ENCODE measurements around the gene BABAM2. TPM values are rescaled to one million over a fixed set of nuclear protein-coding genes. Genes with fewer than 3 reads are reported as not detected.

BABAM2 gene
- total and polyA plus RNA-seq, 9 of the 15 experiments (the other 6 are each of a cell fraction or from before 2014, with no cell fraction given): 10.9 to 37.4 (median 25.6) TPM

- Histone ChIP-seq H3K36me3 (ENCODE audit: control insufficient read depth, insufficient read depth, low read length) (no peaks in the 10 kb centered on the region), H3K9me1 (ENCODE audit: control insufficient read depth, insufficient read depth, low read length) (no peaks in the 10 kb centered on the region), H3K79me2 (ENCODE audit: control insufficient read depth, insufficient read depth, low read length) (no peaks in the 10 kb centered on the region), H4K20me1 (replicated peaks; ENCODE audit: control insufficient read depth, insufficient read depth, low read length) (no peaks in the 10 kb centered on the region), H3K27ac (ENCODE audit: extremely low read depth, low read depth, low read length) (no peak overlapping the region), H3K4me2 (ENCODE audit: insufficient read depth, low read length) (no peak overlapping the region), H3K9me3 (replicated peaks; ENCODE audit: control insufficient read depth, insufficient read depth, low read depth, low read length) (no peaks in the 10 kb centered on the region), H3K4me1 (replicated peaks in 1 of 2; ENCODE audit: control insufficient read depth in 2 of 2, insufficient read depth in 2 of 2, low read length in 2 of 2) (no peaks in the 10 kb centered on the region), H3K9ac (ENCODE audit: insufficient read depth in 1 of 2, low read depth in 2 of 2, low read length in 2 of 2) (no peak overlapping the region), H3K27me3 (ENCODE audit: control insufficient read depth in 2 of 2, insufficient read depth in 2 of 2, low read length in 2 of 2) (no peaks in the 10 kb centered on the region), H3K4me3 (no peak overlapping the region), H2AFZ (ENCODE audit: low read depth, low read length) (no peak overlapping the region)
- DNase-seq (ENCODE audit: extremely low read depth in 1 of 4, low spot score in 3 of 4) (no peak), FAIRE-seq (no peak), ATAC-seq (no peak)
- 0% methylated on average over 1 of the region's 1 CpG for WGBS (ENCODE audit: insufficient coverage, low coverage, missing lambda C conversion rate)
- in situ Hi-C loops (cut with MboI) (no loop called here), intact Hi-C loops (cut with micrococcal nuclease) (no loop called here)
- no TSS peak for BruUV-seq (replicated peaks)
- ChIA-PET CTCF (ENCODE audit: low intra/inter-chr PET ratio) (interaction anchor here (0.7 kb wide), 1 partner anchor 152 kb away, joined by 3 read pairs; no protein-coding TSS in a partner anchor), POLR2A (no interaction called here)
- TF ChIP-seq SETDB1 (IDR thresholded peaks at IDR 0.05; ENCODE audit: low read length) (no peak), TCF7L2 (IDR thresholded peaks at IDR 0.05; ENCODE audit: low read depth, low read length) (no peak), MTA3 (IDR thresholded peaks at IDR 0.05; ENCODE audit: borderline replicate concordance) (no peak), ZNF143 (CRISPR knock-in tag; IDR thresholded peaks at IDR 0.05) (no peak)
Observed at GRCh38 chr2:28210535-28210934, 320.0 kb downstream of the BABAM2 start.

- Histone ChIP-seq H3K9ac (ENCODE audit: insufficient read depth in 1 of 2, low read depth in 2 of 2, low read length in 2 of 2) (no peak overlapping the region), H3K4me2 (ENCODE audit: insufficient read depth, low read length) (no peak overlapping the region), H2AFZ (ENCODE audit: low read depth, low read length) (no peak overlapping the region), H3K9me3 (replicated peaks; ENCODE audit: control insufficient read depth, insufficient read depth, low read depth, low read length) (no peaks in the 10 kb centered on the region), H4K20me1 (replicated peaks; ENCODE audit: control insufficient read depth, insufficient read depth, low read length) (no peaks in the 10 kb centered on the region), H3K36me3 (ENCODE audit: control insufficient read depth, insufficient read depth, low read length) (no peaks in the 10 kb centered on the region), H3K4me3 (no peak overlapping the region), H3K4me1 (replicated peaks in 1 of 2; ENCODE audit: control insufficient read depth in 2 of 2, insufficient read depth in 2 of 2, low read length in 2 of 2) (no peaks in the 10 kb centered on the region), H3K27me3 (ENCODE audit: control insufficient read depth in 2 of 2, insufficient read depth in 2 of 2, low read length in 2 of 2) (peaks cover 5 to 6% of the 10 kb centered on the region in 2 experiments; a peak in 1 of 5 replicates), H3K27ac (ENCODE audit: extremely low read depth, low read depth, low read length) (no peak overlapping the region), H3K9me1 (ENCODE audit: control insufficient read depth, insufficient read depth, low read length) (no peaks in the 10 kb centered on the region), H3K79me2 (ENCODE audit: control insufficient read depth, insufficient read depth, low read length) (no peaks in the 10 kb centered on the region)
- TF ChIP-seq HDAC3 (IDR thresholded peaks at IDR 0.05; ENCODE audit: borderline replicate concordance, partially characterized antibody) (no peak), RFX1 (IDR thresholded peaks at IDR 0.05) (peak; percentile 69)
- WGBS (ENCODE audit: insufficient coverage, low coverage, missing lambda C conversion rate): 3% methylated on average over 2 of the region's 2 CpGs
- FAIRE-seq: no peak
- ATAC-seq: no peak
- POLR2A ChIA-PET: no interaction called here
- in situ Hi-C loops (cut with MboI) (no loop called here), intact Hi-C loops (cut with micrococcal nuclease) (no loop called here)
- BruUV-seq (replicated peaks): no TSS peak
- no peak for DNase-seq (ENCODE audit: extremely low read depth in 1 of 4, low spot score in 3 of 4)
- CTCF ChIA-PET (ENCODE audit: low intra/inter-chr PET ratio): no interaction called here
Observed at GRCh38 chr2:28216331-28216730, 325.8 kb downstream of the BABAM2 start.
